Measurements from ENCODE around the gene PLEKHA6. TPM values are rescaled to one million over a fixed set of nuclear protein-coding genes. Genes with fewer than 3 reads are reported as not detected.

PLEKHA6 gene
- total RNA-seq, 6 experiments from 2014 or later: 16.6 to 31.1 (median 22.1) TPM

DNA sequence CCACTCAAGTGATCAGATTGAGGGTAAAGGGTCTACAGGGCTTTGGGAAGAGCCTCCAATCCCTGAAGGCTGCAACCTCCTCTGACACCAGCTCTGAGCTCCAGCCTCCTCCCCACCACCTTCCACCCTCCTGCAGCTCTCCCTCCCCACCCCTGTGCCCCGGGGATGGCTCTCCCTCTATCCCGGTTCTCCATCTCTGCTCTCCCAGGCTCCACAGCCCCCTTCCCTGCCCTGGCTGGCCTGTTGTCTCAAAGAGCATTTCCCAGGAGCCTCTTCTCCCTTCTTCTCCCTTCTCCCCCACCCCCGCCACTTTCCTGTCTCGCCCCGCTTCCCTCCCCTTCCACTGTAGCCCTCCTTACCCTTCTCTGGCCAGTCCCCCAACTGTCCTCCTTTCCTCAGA lies 1.1 kb downstream of the PLEKHA6 start:
- peaks cover 0 to 4% (median 1%) of the 10 kb centered on the region in 4 donors for H3K4me1 ChIP-seq
- H3K27me3 ChIP-seq: no peaks in the 10 kb centered on the region
- intact Hi-C loops (cut with DNase I): no loop called here
- DNase-seq: no peak
- no peak for ATAC-seq
- no peaks in the 10 kb centered on the region for H3K9me3 ChIP-seq
- H3K4me3 ChIP-seq: no peak overlapping the region
- WGBS (ENCODE audit: insufficient coverage, low coverage, low lambda C conversion rate, missing lambda C conversion rate): 65% methylated on average over 5 of the region's 5 CpGs
- no peaks in the 10 kb centered on the region for H3K36me3 ChIP-seq
- no peak overlapping the region for H3K27ac ChIP-seq
- TF ChIP-seq, protein P1, sequence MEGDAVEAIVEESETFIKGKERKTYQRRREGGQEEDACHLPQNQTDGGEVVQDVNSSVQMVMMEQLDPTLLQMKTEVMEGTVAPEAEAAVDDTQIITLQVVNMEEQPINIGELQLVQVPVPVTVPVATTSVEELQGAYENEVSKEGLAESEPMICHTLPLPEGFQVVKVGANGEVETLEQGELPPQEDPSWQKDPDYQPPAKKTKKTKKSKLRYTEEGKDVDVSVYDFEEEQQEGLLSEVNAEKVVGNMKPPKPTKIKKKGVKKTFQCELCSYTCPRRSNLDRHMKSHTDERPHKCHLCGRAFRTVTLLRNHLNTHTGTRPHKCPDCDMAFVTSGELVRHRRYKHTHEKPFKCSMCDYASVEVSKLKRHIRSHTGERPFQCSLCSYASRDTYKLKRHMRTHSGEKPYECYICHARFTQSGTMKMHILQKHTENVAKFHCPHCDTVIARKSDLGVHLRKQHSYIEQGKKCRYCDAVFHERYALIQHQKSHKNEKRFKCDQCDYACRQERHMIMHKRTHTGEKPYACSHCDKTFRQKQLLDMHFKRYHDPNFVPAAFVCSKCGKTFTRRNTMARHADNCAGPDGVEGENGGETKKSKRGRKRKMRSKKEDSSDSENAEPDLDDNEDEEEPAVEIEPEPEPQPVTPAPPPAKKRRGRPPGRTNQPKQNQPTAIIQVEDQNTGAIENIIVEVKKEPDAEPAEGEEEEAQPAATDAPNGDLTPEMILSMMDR (IDR thresholded peaks at IDR 0.05): no peak
- no peak for TF ChIP-seq POLR2A (IDR thresholded peaks at IDR 0.05)

DNA sequence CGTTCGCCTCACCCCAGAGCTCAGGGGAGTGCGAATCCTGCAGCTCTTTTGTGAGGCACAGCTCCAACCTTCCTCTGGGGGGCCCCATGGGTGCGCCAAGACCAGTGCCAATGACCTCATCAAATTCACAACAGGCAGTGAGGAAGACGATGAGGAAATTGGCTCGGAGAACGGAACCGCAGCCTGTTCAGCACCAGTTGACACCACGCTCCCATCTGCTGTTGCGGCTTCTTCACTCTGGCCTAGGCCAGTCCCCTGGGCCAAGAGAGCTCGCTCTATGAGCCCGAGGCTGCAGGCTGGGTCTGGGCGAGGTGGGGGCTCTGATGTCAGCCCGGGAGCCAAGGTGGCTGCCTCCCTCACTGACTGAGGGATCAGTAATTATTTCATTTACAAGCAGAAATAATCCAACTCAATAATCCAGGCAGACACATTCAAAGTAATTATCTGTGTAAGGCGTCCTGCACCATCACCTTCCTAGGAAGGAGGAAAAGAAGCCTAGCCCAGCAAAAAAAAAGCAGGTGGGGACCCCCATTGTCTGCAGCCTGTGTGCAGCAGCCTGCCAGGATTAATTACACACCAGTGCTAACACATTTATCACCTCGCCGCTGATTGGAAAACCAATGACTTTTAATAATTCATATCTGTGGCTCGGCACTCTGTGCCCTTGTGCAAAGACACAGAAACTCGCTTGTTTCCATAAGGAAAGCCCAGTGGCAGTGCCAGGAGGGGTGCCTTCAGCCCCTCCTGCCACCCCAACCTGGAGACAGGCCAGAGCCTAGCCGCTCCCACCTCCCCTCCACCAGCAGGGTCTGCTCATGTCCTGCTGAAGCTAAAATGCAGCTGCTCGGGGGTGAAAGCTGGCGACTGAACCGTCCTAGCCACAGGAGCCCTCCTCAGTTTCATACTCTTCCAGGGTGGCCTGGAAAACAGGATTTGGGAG lies 1.9 kb downstream of the PLEKHA6 start:
- intact Hi-C loops (cut with DNase I): no loop called here
- 78% methylated on average over 10 of the region's 23 CpGs for WGBS (ENCODE audit: insufficient coverage, low coverage, low lambda C conversion rate, missing lambda C conversion rate)
- ATAC-seq (no peak), DNase-seq (no peak)
- no peaks in the 10 kb centered on the region for H3K36me3 ChIP-seq
- no peaks in the 10 kb centered on the region for H3K9me3 ChIP-seq
- no peak overlapping the region for H3K27ac ChIP-seq
- TF ChIP-seq POLR2A (IDR thresholded peaks at IDR 0.05): no peak
- TF ChIP-seq, protein P1 (IDR thresholded peaks at IDR 0.05): no peak
- H3K4me3 ChIP-seq: no peak overlapping the region
- no peaks in the 10 kb centered on the region for H3K4me1 ChIP-seq
- H3K27me3 ChIP-seq: no peaks in the 10 kb centered on the region

DNA sequence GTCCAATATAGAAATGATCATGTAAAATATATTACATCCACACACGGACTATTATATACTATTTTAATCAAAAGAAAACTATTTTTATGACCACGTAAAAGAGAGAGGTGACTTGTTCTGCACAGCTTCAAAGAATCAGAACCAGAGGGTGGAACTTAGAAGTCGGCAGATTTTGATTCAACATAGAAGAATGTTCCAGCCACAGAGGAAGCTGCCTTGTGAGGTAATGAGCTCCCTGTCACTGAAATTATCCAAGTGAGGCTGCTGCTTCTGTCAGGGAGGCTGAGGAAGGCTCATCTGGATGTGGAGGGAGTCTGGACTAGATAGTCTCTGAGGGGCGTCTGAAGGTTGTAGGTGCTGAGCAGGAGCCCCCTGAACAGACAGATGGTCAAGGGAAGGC lies 2.7 kb downstream of the PLEKHA6 start:
- no peak for ATAC-seq
- Histone ChIP-seq H3K27ac (no peak overlapping the region), H3K27me3 (no peaks in the 10 kb centered on the region), H3K36me3 (no peaks in the 10 kb centered on the region), H3K9me3 (no peaks in the 10 kb centered on the region), H3K4me1 (no peaks in the 10 kb centered on the region), H3K4me3 (no peak overlapping the region)
- no peak for DNase-seq
- intact Hi-C loops (cut with DNase I): no loop called here
- 87% methylated on average over 4 of the region's 4 CpGs for WGBS (ENCODE audit: insufficient coverage, low coverage, low lambda C conversion rate, missing lambda C conversion rate)
- no peak for TF ChIP-seq POLR2A (IDR thresholded peaks at IDR 0.05)
- TF ChIP-seq, protein P1 (IDR thresholded peaks at IDR 0.05): no peak

DNA sequence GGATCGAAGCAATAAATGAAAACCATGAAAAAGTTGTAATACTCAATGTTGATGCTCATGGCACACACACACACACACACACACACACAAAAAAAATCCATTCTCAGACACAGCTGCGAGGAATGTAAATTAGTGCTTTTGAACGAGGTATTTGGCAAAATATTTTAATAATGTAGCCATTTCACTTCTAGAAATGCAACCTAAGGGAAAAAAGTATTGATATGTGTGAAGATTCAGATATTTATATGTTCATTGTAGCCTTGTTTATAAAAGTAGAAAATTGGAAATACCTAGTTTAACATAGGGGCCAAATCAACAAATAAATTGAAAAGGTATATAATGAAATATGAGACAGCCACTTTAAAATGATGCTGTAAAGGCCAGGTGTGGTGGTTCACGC lies 3.8 kb downstream of the PLEKHA6 start:
- WGBS (ENCODE audit: insufficient coverage, low coverage, low lambda C conversion rate, missing lambda C conversion rate): 93% methylated on average over 4 of the region's 4 CpGs

More for the DNA sequence above, 3.8 kb downstream of the PLEKHA6 start:
- no peak overlapping the region for H3K27ac ChIP-seq
- no peaks in the 10 kb centered on the region for H3K27me3 ChIP-seq
- TF ChIP-seq POLR2A (IDR thresholded peaks at IDR 0.05): no peak
- TF ChIP-seq, protein P1 (IDR thresholded peaks at IDR 0.05): no peak
- intact Hi-C loops (cut with DNase I): no loop called here
- ATAC-seq (no peak), DNase-seq (no peak)
- H3K9me3 ChIP-seq: no peaks in the 10 kb centered on the region
- H3K36me3 ChIP-seq: no peaks in the 10 kb centered on the region
- no peak overlapping the region for H3K4me3 ChIP-seq
- H3K4me1 ChIP-seq: no peaks in the 10 kb centered on the region

Data from right lobe of liver (tissue), 6 donors.